GM12878 (cell line): ENCODE measurements around the gene INPP4B. TPM values are rescaled to one million over a fixed set of nuclear protein-coding genes. Genes with fewer than 3 reads are reported as not detected.

ENCODE experiments used
- ATAC-seq: fragments of 200-7000 bp; cut with Tn5 transposase; 3 replicates; pipeline ENCODE4 v1.9.1; 2020; ENCODE audit warnings: mild to moderate bottlenecking, moderate library complexity
- BruUV-seq: library from RNA; stranded (reverse); fragments of 400-500 nt; replicated peaks from 2 replicates; lab custom pipeline; 2021; lab: Mats Ljungman, UMichigan
- CTCF ChIA-PET: fragments of 300-600 bp; sonication (Branson Sonifier 250); formaldehyde crosslinking; extraction: SDS; loops from one replicate; lab custom pipeline; 2021; ENCODE audit warnings: inconsistent platforms; lab: Yijun Ruan, JAX
- POLR2A ChIA-PET: fragments of 350-600 bp; formaldehyde crosslinking; extraction: SDS; loops from one replicate; lab custom pipeline; 2021; ENCODE audit warnings: inconsistent platforms; lab: Charles Lee
- RAD21 ChIA-PET: fragments of 300-600 bp; sonication (Branson Sonifier 250); formaldehyde crosslinking; loops from one replicate; lab custom pipeline; 2023; ENCODE audit warnings: antibody characterized with exemption; ENCODE audit not compliant: unreplicated experiment; lab: Charles Lee
- SMC1A ChIA-PET: fragments of 300-600 bp; sonication (Branson Sonifier 250); formaldehyde crosslinking; loops from one replicate; lab custom pipeline; 2023; ENCODE audit not compliant: unreplicated experiment, uncharacterized antibody; lab: Charles Lee
- DNase-seq: peaks from one replicate; pipeline ENCODE4 v3.0.0-alpha.2; 2011; ENCODE audit warnings: low read depth, low spot score
- FAIRE-seq: peaks from 3 replicates; lab custom pipeline; 2011; peaks lifted over from hg19 to GRCh38; lab: Jason Lieb, UNC
- H2AFZ ChIP-seq: 2 replicates; pipeline ENCODE4 v1.6.0; 2011; ENCODE audit warnings: low read depth, low read length, control low read depth; ENCODE audit not compliant: control insufficient read depth
- H3K27ac ChIP-seq: 2 replicates; pipeline ENCODE4 v1.5.1; 2011; ENCODE audit warnings: control low read depth; ENCODE audit not compliant: control insufficient read depth, insufficient read depth
- H3K27me3 ChIP-seq, 2 experiments: replicated peaks in 1 of 2; 2 replicates each; pipeline versions ENCODE4 v1.6.0 to v1.6.1; 2011; ENCODE audit warnings: low read length in 1 of 2; ENCODE audit not compliant: control insufficient read depth in 2 of 2, insufficient read depth in 2 of 2
- H3K36me3 ChIP-seq, 2 experiments: 2 replicates each; pipeline ENCODE4 v1.5.1; 2011; ENCODE audit warnings: low read length in 1 of 2; ENCODE audit not compliant: control insufficient read depth in 2 of 2, insufficient read depth in 2 of 2
- H3K4me1 ChIP-seq: 2 replicates; pipeline ENCODE4 v1.6.1; 2011; ENCODE audit warnings: mild to moderate bottlenecking, low read length, moderate library complexity, mixed read lengths; ENCODE audit not compliant: control insufficient read depth, insufficient read depth
- H3K4me2 ChIP-seq: 2 replicates; pipeline ENCODE4 v1.6.0; 2011; ENCODE audit warnings: control low read depth; ENCODE audit not compliant: control insufficient read depth, insufficient read depth
- H3K4me3 ChIP-seq: fragments of 200-600 bp; sonication (generic); 2 replicates; pipeline ENCODE4 v1.5.1; 2016
- H3K79me2 ChIP-seq: 2 replicates; pipeline ENCODE4 v1.6.0; 2011; ENCODE audit warnings: low read length; ENCODE audit not compliant: control insufficient read depth, insufficient read depth
- H3K9ac ChIP-seq: 2 replicates; pipeline ENCODE4 v1.8.0; 2011; ENCODE audit warnings: low read length, control low read depth, mixed read lengths; ENCODE audit not compliant: control insufficient read depth, insufficient read depth
- H3K9me3 ChIP-seq: replicated peaks from 3 replicates; pipeline ENCODE4 v1.5.1; 2011; ENCODE audit warnings: mild to moderate bottlenecking, low read length; ENCODE audit not compliant: control insufficient read depth, insufficient read depth
- H4K20me1 ChIP-seq: 2 replicates; pipeline ENCODE4 v1.6.0; 2011; ENCODE audit not compliant: control insufficient read depth, insufficient read depth
- ASH2L ChIP-seq: fragments of 300-600, 200-600 bp; sonication (generic); IDR thresholded peaks from 2 replicates; pipeline ENCODE4 v1.6.1; 2017; ENCODE audit warnings: low read depth, mild to moderate bottlenecking, borderline replicate concordance
- ATF7 ChIP-seq: fragments of 450-650 bp; IDR thresholded peaks from 2 replicates; pipeline ENCODE4 v1.6.1; 2016; ENCODE audit warnings: low read depth, mild to moderate bottlenecking
- BRCA1 ChIP-seq: IDR thresholded peaks from 2 replicates; pipeline ENCODE4 v1.6.1; 2011; ENCODE audit warnings: low read depth, low read length, improper control_type of control experiment
- CBX5 ChIP-seq: sonication (generic); IDR thresholded peaks from 2 replicates; pipeline ENCODE4 v1.6.1; 2016; ENCODE audit warnings: low read depth, moderate library complexity, mild to moderate bottlenecking, inconsistent platforms
- CHD2 ChIP-seq: IDR thresholded peaks from 2 replicates; pipeline ENCODE4 v1.6.1; 2011; ENCODE audit warnings: low read depth, low read length, improper control_type of control experiment, borderline replicate concordance
- CREM ChIP-seq: IDR thresholded peaks from 2 replicates; pipeline ENCODE4 v1.6.1; 2014; ENCODE audit warnings: antibody characterized with exemption, low read depth
- EP300 ChIP-seq, 2 experiments: fragments of 150-350 bp in 1 of 2; IDR thresholded peaks; 2 replicates each; pipeline ENCODE4 v1.6.1; 2011 to 2012; ENCODE audit warnings: low read depth in 2 of 2, low read length in 2 of 2, borderline replicate concordance in 1 of 2, improper control_type of control experiment in 1 of 2, inconsistent platforms in 1 of 2; ENCODE audit not compliant: control insufficient read depth in 1 of 2
- FOXM1 ChIP-seq: IDR thresholded peaks from 2 replicates; pipeline ENCODE4 v1.6.1; 2012; ENCODE audit warnings: low read depth, mild to moderate bottlenecking, inconsistent platforms, low read length, moderate library complexity
- GABPA ChIP-seq: IDR thresholded peaks from 2 replicates; pipeline ENCODE4 v1.6.1; 2014; ENCODE audit warnings: antibody characterized with exemption, low read depth, mild to moderate bottlenecking, inconsistent platforms
- IRF3 ChIP-seq: fragments of 450-650 bp; IDR thresholded peaks from 2 replicates; pipeline ENCODE4 v1.6.1; 2014; ENCODE audit warnings: mild to moderate bottlenecking
- KDM1A ChIP-seq: fragments of 200-600 bp; sonication (generic); IDR thresholded peaks from 2 replicates; pipeline ENCODE4 v1.6.1; 2016; ENCODE audit warnings: borderline replicate concordance
- KLF5 ChIP-seq: fragments of 450-650 bp; IDR thresholded peaks from 2 replicates; pipeline ENCODE4 v1.6.1; 2014; ENCODE audit warnings: mild to moderate bottlenecking; ENCODE audit not compliant: partially characterized antibody
- MEF2B ChIP-seq: fragments of 450-650 bp; IDR thresholded peaks from 2 replicates; pipeline ENCODE4 v1.6.1; 2018; ENCODE audit warnings: mild to moderate bottlenecking, moderate library complexity; ENCODE audit not compliant: partially characterized antibody, poor library complexity, severe bottlenecking
- RAD51 ChIP-seq: fragments of 450-650 bp; IDR thresholded peaks from 2 replicates; pipeline ENCODE4 v1.6.1; 2016; ENCODE audit warnings: moderate library complexity, mild to moderate bottlenecking, inconsistent platforms
- SMARCA5 ChIP-seq: fragments of 450-650 bp; IDR thresholded peaks from 2 replicates; pipeline ENCODE4 v1.6.1; 2017; ENCODE audit warnings: mild to moderate bottlenecking
- SUZ12 ChIP-seq: fragments of 200-600 bp; sonication (generic); IDR thresholded peaks from one replicate; pipeline ENCODE4 v1.6.1; 2018; ENCODE audit warnings: antibody characterized with exemption, mild to moderate bottlenecking; ENCODE audit not compliant: unreplicated experiment
- WRNIP1 ChIP-seq: IDR thresholded peaks from 2 replicates; pipeline ENCODE4 v1.6.1; 2011; ENCODE audit warnings: low read depth, low read length, improper control_type of control experiment, borderline replicate concordance
- ZNF24 ChIP-seq: fragments of 450-650 bp; IDR thresholded peaks from 2 replicates; pipeline ENCODE4 v1.6.1; 2017; ENCODE audit warnings: antibody characterized with exemption, mild to moderate bottlenecking
- ZNF622 ChIP-seq: fragments of 450-650 bp; IDR thresholded peaks from 2 replicates; pipeline ENCODE4 v1.6.1; 2017; ENCODE audit warnings: mild to moderate bottlenecking, inconsistent platforms
- WGBS: methylation state at CpG from one replicate; pipeline ENCODE4 v1.1.6; 2016; ENCODE audit warnings: low lambda C conversion rate; ENCODE audit not compliant: insufficient replicate concordance, insufficient coverage; ENCODE audit errors: missing lambda C conversion rate; 5-methylcytosine and 5-hydroxymethylcytosine counted together
- in situ Hi-C: fragments of 300-500 bp; cut with MboI; formaldehyde crosslinking; loops from 9 replicates; pipeline ENCODE4 v1.14.3; 2018; ENCODE audit warnings: mixed read lengths
- intact Hi-C: fragments of 100-400 bp; cut with micrococcal nuclease; formaldehyde crosslinking; loops from one replicate; pipeline ENCODE4 v1.14.2; 2022; ENCODE audit not compliant: unreplicated experiment
- polyA plus RNA-seq, 11 experiments: library from polyadenylated mRNA; depleted of rRNA in 4 of 11; unstranded in 6 of 11; stranded (reverse) in 5 of 11; fragments of >200 nt; fragmentation: Nextera tagmentation in 4 of 11; fragmentation: Illumina TruSeq in 1 of 11; extraction: Ambion mirVana in 4 of 11; extraction: Trizol in 1 of 11; gene quantifications; 1 replicate in 1 of 11; 2 replicates in 10 of 11; pipeline versions ENCODE4 v1.2.1 to v1.2.3, GENCODE V29; 2011 to 2016; ENCODE audit warnings: inconsistent platforms in 2 of 11, missing spikeins in 2 of 11, low read depth in 1 of 11
- total RNA-seq, 4 experiments: library from RNA; depleted of rRNA in 3 of 4; stranded (reverse); fragments of >200 nt in 3 of 4; fragmentation: Illumina TruSeq in 1 of 4; extraction: Trizol in 1 of 4; gene quantifications; 2 replicates each; pipeline versions ENCODE4 v1.2.1 to v1.2.3, GENCODE V29; 2013 to 2021
- TF ChIP-seq, protein P1 (sequence below): IDR thresholded peaks from 2 replicates; pipeline ENCODE4 v1.6.1; 2011; ENCODE audit warnings: low read depth, mild to moderate bottlenecking, low read length, moderate library complexity, borderline replicate concordance; ENCODE audit errors: extremely low read depth

The INPP4B gene
- total and polyA plus RNA-seq, 10 of the 15 experiments (the other 5 are each of a cell fraction or from before 2014, with no cell fraction given): 0.53 to 11.2 (median 0.95) TPM

DNA sequence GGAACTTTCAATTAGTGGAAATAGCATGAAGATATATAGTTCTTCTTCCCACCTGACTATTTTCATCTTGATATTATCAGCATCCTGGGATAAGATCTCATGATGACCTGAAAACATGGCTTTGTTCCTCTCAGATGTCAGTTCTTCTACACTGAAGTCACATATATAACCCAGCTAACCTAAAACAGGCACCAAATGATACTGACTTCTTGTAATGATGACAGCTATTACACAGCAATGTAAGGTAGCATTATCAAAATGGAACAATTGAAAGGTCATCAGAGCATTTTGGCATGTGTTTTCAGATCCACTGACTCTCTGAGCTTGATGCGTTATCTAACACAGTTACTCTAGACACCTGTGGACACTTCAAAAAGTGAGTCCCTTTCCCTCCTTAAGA is 469.9 kb downstream of the INPP4B start:
- Histone ChIP-seq H3K4me3 (no peak overlapping the region), H3K9me3 (no peaks in the 10 kb centered on the region), H3K79me2 (no peaks in the 10 kb centered on the region), H3K27me3 (no peaks in the 10 kb centered on the region), H3K4me1 (no peaks in the 10 kb centered on the region), H3K4me2 (no peak overlapping the region), H3K27ac (no peak overlapping the region), H3K9ac (no peak overlapping the region), H2AFZ (no peak overlapping the region), H4K20me1 (no peaks in the 10 kb centered on the region), H3K36me3 (no peaks in the 10 kb centered on the region)
- POLR2A ChIA-PET: interaction anchor here (0.8 to 2.8 kb wide), 4 partner anchors 9 to 30 kb away, joined by 3 to 16 read pairs (median 8); no protein-coding TSS in a partner anchor
- FAIRE-seq (no peak), ATAC-seq (no peak), DNase-seq (no peak)
- BruUV-seq: no TSS peak
- RAD21 ChIA-PET: interaction anchor here (1.3 to 4.9 kb wide), 4 partner anchors 12 to 191 kb away, joined by 9 to 60 read pairs (median 14); no protein-coding TSS in a partner anchor
- in situ Hi-C loops (no loop called here), intact Hi-C loops (no loop called here)
- 86% methylated on average over 1 of the region's 1 CpG for WGBS
- CTCF ChIA-PET: interaction anchor here (1.0 to 4.2 kb wide), 7 partner anchors 9 to 93 kb away, joined by 3 to 24 read pairs (median 5); no protein-coding TSS in a partner anchor
- SMC1A ChIA-PET: interaction anchor here (1.0 to 5.8 kb wide), 10 partner anchors 9 to 192 kb away, joined by 3 to 66 read pairs (median 29); no protein-coding TSS in a partner anchor
- TF ChIP-seq IRF3 (no peak), CHD2 (no peak), KDM1A (no peak), ASH2L (no peak), WRNIP1 (no peak), SMARCA5 (no peak), KLF5 (no peak), SUZ12 (no peak), CREM (no peak), FOXM1 (no peak), RAD51 (no peak), ATF7 (no peak), ZNF622 (no peak), GABPA (no peak), EP300 (IDR thresholded peaks at IDR 0.05; ENCODE audit: borderline replicate concordance in 1 of 2, control insufficient read depth in 1 of 2, low read depth in 2 of 2, low read length in 2 of 2) (no peak), CBX5 (no peak), BRCA1 (no peak), MEF2B (no peak), ZNF24 (no peak)
- TF ChIP-seq, protein P1, sequence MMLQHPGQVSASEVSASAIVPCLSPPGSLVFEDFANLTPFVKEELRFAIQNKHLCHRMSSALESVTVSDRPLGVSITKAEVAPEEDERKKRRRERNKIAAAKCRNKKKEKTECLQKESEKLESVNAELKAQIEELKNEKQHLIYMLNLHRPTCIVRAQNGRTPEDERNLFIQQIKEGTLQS: no peak
